Germinal center (tissue), 1 donor: Measurements from ENCODE around the gene NFE2.
A peak's percentile ranks its signal among the peaks of the same experiment; 100 is the strongest.
"Not testable (repeated sequence)": the region's sequence is repeated elsewhere in the genome, so short reads cannot be mapped to it uniquely, and the experiment has no call there.

Experiments used
- DNase-seq: peaks from one replicate; pipeline ENCODE4 v3.0.0; 2012; ENCODE audit warnings: mixed read lengths, low spot score

NFE2 gene

GRCh38 chr12:54282949-54283593, 17.7 kb downstream of the NFE2 start:
- DNase-seq, result no peak

- DNase-seq, result not testable (repeated sequence)
Measured at GRCh38 chr12:54281694-54282093, 19.1 kb downstream of the NFE2 start.

- DNase-seq, result not testable (repeated sequence)
Measured at GRCh38 chr12:54281261-54281638, 19.6 kb downstream of the NFE2 start.

- DNase-seq, result peak; percentile 97
Measured at GRCh38 chr12:54280468-54281260, 20.2 kb downstream of the NFE2 start, which contains the start of gene HNRNPA1. TSS of gene HNRNPA1 (plus strand) at chr12:54280726. CDS start at chr12:54280808, 82 bp downstream.

- peak; percentile 99 for DNase-seq
Measured at GRCh38 chr12:54279632-54280467, 21.0 kb downstream of the NFE2 start, which contains the start of gene CBX5. TSS of gene CBX5 (minus strand) at chr12:54280122. CDS start at chr12:54257650, 22,472 bp downstream.

GRCh38 chr12:54279227-54279631, 21.6 kb downstream of the NFE2 start:
- no peak for DNase-seq

GRCh38 chr12:54277823-54278276, 23.0 kb downstream of the NFE2 start:
- no peak for DNase-seq

GRCh38 chr12:54276368-54276767, 24.4 kb downstream of the NFE2 start:
- no peak for DNase-seq

GRCh38 chr12:54273981-54274380, 26.8 kb downstream of the NFE2 start:
- DNase-seq, result no peak

- no peak for DNase-seq
Measured at GRCh38 chr12:54272214-54272613, 28.6 kb downstream of the NFE2 start.

- no peak for DNase-seq
Measured at GRCh38 chr12:54270345-54270744, 30.5 kb downstream of the NFE2 start.

- no peak for DNase-seq
Measured at GRCh38 chr12:54266852-54267251, 34.0 kb downstream of the NFE2 start.

- DNase-seq, result no peak
Measured at GRCh38 chr12:54265364-54265812, 35.4 kb downstream of the NFE2 start.

- no peak for DNase-seq
Measured at GRCh38 chr12:54262403-54262925, 38.4 kb downstream of the NFE2 start.

- no peak for DNase-seq
Measured at GRCh38 chr12:54261815-54262402, 38.9 kb downstream of the NFE2 start.

- DNase-seq, result peak; percentile 57
Measured at GRCh38 chr12:54259194-54260011, 41.4 kb downstream of the NFE2 start.

GRCh38 chr12:54258201-54258681, 42.6 kb downstream of the NFE2 start:
- DNase-seq, result no peak

- DNase-seq, result no peak
Measured at GRCh38 chr12:54257332-54257731, 43.5 kb downstream of the NFE2 start.

- DNase-seq, result no peak
Measured at GRCh38 chr12:54253240-54253639, 47.6 kb downstream of the NFE2 start.

- DNase-seq, result peak; percentile 60
Measured at GRCh38 chr12:54251667-54252284, 49.0 kb downstream of the NFE2 start.
